GM12878 (cell line): ENCODE results near the gene RAB10. TPM values are rescaled to one million over a fixed set of nuclear protein-coding genes. Genes with fewer than 3 reads are reported as not detected.

Source experiments
- E4F1 ChIP-seq: fragments of 450-650 bp; IDR thresholded peaks from 2 replicates; pipeline ENCODE4 v1.6.1; 2018; ENCODE audit warnings: borderline replicate concordance, mild to moderate bottlenecking; ENCODE audit not compliant: partially characterized antibody
- EZH2 ChIP-seq: IDR thresholded peaks from 2 replicates; pipeline ENCODE4 v1.6.1; 2012; ENCODE audit warnings: low read depth, mild to moderate bottlenecking, control low read depth, inconsistent platforms, low read length, borderline replicate concordance; ENCODE audit not compliant: control insufficient read depth
- NR2C1 ChIP-seq: fragments of 450-650 bp; IDR thresholded peaks from 2 replicates; pipeline ENCODE4 v1.6.1; 2017; ENCODE audit warnings: antibody characterized with exemption, mild to moderate bottlenecking, moderate library complexity
- NR2C2 ChIP-seq: IDR thresholded peaks from 2 replicates; pipeline ENCODE4 v1.6.1; 2011; ENCODE audit warnings: borderline replicate concordance, low read depth; ENCODE audit not compliant: control insufficient read depth, insufficient read length
- RAD21 ChIP-seq: IDR thresholded peaks from 2 replicates; pipeline ENCODE4 v1.6.1; 2011; ENCODE audit warnings: mild to moderate bottlenecking, low read depth, low read length, moderate library complexity; ENCODE audit not compliant: insufficient read depth
- SMC3 ChIP-seq: IDR thresholded peaks from 2 replicates; pipeline ENCODE4 v1.6.1; 2011; ENCODE audit warnings: low read length, improper control_type of control experiment, borderline replicate concordance
- ZNF592 ChIP-seq: fragments of 450-650 bp; IDR thresholded peaks from 2 replicates; pipeline ENCODE4 v1.6.1; 2017; ENCODE audit warnings: mild to moderate bottlenecking, moderate library complexity
- ZSCAN29 ChIP-seq: fragments of 450-650 bp; IDR thresholded peaks from 2 replicates; pipeline ENCODE4 v1.6.1; 2017; ENCODE audit warnings: mild to moderate bottlenecking, moderate library complexity
- polyA plus RNA-seq, 11 experiments: library from polyadenylated mRNA; depleted of rRNA in 4 of 11; unstranded in 6 of 11; stranded (reverse) in 5 of 11; fragments of >200 nt; fragmentation: Nextera tagmentation in 4 of 11; fragmentation: Illumina TruSeq in 1 of 11; extraction: Ambion mirVana in 4 of 11; extraction: Trizol in 1 of 11; gene quantifications; 1 replicate in 1 of 11; 2 replicates in 10 of 11; pipeline versions ENCODE4 v1.2.1 to v1.2.3, GENCODE V29; 2011 to 2016; ENCODE audit warnings: inconsistent platforms in 2 of 11, missing spikeins in 2 of 11, low read depth in 1 of 11
- total RNA-seq, 4 experiments: library from RNA; depleted of rRNA in 3 of 4; stranded (reverse); fragments of >200 nt in 3 of 4; fragmentation: Illumina TruSeq in 1 of 4; extraction: Trizol in 1 of 4; gene quantifications; 2 replicates each; pipeline versions ENCODE4 v1.2.1 to v1.2.3, GENCODE V29; 2013 to 2021

The RAB10 gene
- total and polyA plus RNA-seq, 10 of the 15 experiments (the other 5 are each of a cell fraction or from before 2014, with no cell fraction given), result 13.3 to 109 (median 82.0) TPM

- no peak for TF ChIP-seq E4F1
- no peak for TF ChIP-seq NR2C2
- TF ChIP-seq RAD21, result no peak
- TF ChIP-seq SMC3, result no peak
- no peak for TF ChIP-seq NR2C1
- TF ChIP-seq ZNF592, result no peak
- TF ChIP-seq EZH2, result no peak
- TF ChIP-seq ZSCAN29, result no peak
- TF ChIP-seq, all 136 proteins: peak for 0
Measured at GRCh38 chr2:26136451-26136850, 102.6 kb downstream of the RAB10 start (continued).
